H9 (cell line): ENCODE data around the gene HIC2. TPM values are rescaled to one million over a fixed set of nuclear protein-coding genes. Genes with fewer than 3 reads are reported as not detected.
"Not testable (repeated sequence)": the region's sequence is repeated elsewhere in the genome, so short reads cannot be mapped to it uniquely, and the experiment has no call there.

Experiments
- DNase-seq: peaks from one replicate; pipeline ENCODE4 v3.0.0-alpha.2; 2017
- H2AFZ ChIP-seq: one replicate; pipeline ENCODE4 v1.6.1; 2013; ENCODE audit warnings: mild to moderate bottlenecking, low read length, control low read depth, moderate library complexity
- H2AK5ac ChIP-seq: 2 replicates; pipeline ENCODE4 v1.6.1; 2013; ENCODE audit warnings: low read length, control low read depth, mixed read lengths; ENCODE audit not compliant: insufficient read length
- H2BK120ac ChIP-seq: one replicate; pipeline ENCODE4 v1.6.1; 2013; ENCODE audit warnings: low read depth, mild to moderate bottlenecking, low read length, control low read depth, inconsistent platforms; ENCODE audit not compliant: poor library complexity, severe bottlenecking
- H2BK12ac ChIP-seq: 2 replicates; pipeline ENCODE4 v1.6.1; 2013; ENCODE audit warnings: low read length, control low read depth, mixed read lengths, low read depth; ENCODE audit not compliant: insufficient read length
- H2BK15ac ChIP-seq: 2 replicates; pipeline ENCODE4 v1.6.1; 2013; ENCODE audit warnings: low read depth, low read length, control low read depth
- H2BK20ac ChIP-seq: one replicate; pipeline ENCODE4 v1.6.1; 2013; ENCODE audit warnings: low read depth, mild to moderate bottlenecking, low read length, control low read depth, inconsistent platforms; ENCODE audit not compliant: poor library complexity, severe bottlenecking
- H2BK5ac ChIP-seq: 2 replicates; pipeline ENCODE4 v1.6.1; 2013; ENCODE audit warnings: low read length, control low read depth, mixed read lengths; ENCODE audit not compliant: insufficient read length
- H3K14ac ChIP-seq: 2 replicates; pipeline ENCODE4 v1.6.1; 2013; ENCODE audit warnings: low read length, control low read depth; ENCODE audit not compliant: insufficient read depth
- H3K18ac ChIP-seq: 2 replicates; pipeline ENCODE4 v1.6.1; 2013; ENCODE audit warnings: low read depth, mild to moderate bottlenecking, mixed read lengths, low read length, control low read depth; ENCODE audit not compliant: insufficient read length
- H3K23ac ChIP-seq: 2 replicates; pipeline ENCODE4 v1.6.1; 2013; ENCODE audit warnings: low read length, control low read depth, mixed read lengths, low read depth; ENCODE audit not compliant: insufficient read length
- H3K23me2 ChIP-seq: 2 replicates; pipeline ENCODE4 v1.6.1; 2013; ENCODE audit warnings: low read depth, mild to moderate bottlenecking, mixed read lengths, low read length, control low read depth; ENCODE audit not compliant: insufficient read length, poor library complexity, severe bottlenecking
- H3K27ac ChIP-seq: 2 replicates; pipeline ENCODE4 v1.5.1; 2013; ENCODE audit warnings: low read length, control low read depth, mixed read lengths, low read depth; ENCODE audit not compliant: insufficient read length
- H3K27me3 ChIP-seq: 2 replicates; pipeline ENCODE4 v1.6.1; 2013; ENCODE audit warnings: low read length, control low read depth, inconsistent platforms; ENCODE audit not compliant: insufficient read depth
- H3K4ac ChIP-seq: 2 replicates; pipeline ENCODE4 v1.6.1; 2013; ENCODE audit warnings: low read depth, mild to moderate bottlenecking, control low read depth, inconsistent platforms, low read length, moderate library complexity
- H3K4me1 ChIP-seq: 2 replicates; pipeline ENCODE4 v1.6.1; 2013; ENCODE audit warnings: low read length, control low read depth, inconsistent platforms; ENCODE audit not compliant: insufficient read depth
- H3K4me2 ChIP-seq: 2 replicates; pipeline ENCODE4 v1.6.1; 2013; ENCODE audit warnings: low read length, control low read depth, mixed read lengths; ENCODE audit not compliant: insufficient read length, insufficient read depth
- H3K56ac ChIP-seq: 2 replicates; pipeline ENCODE4 v1.6.1; 2013; ENCODE audit warnings: low read depth, mild to moderate bottlenecking, mixed read lengths, low read length, control low read depth; ENCODE audit not compliant: insufficient read length
- H3K79me1 ChIP-seq: 2 replicates; pipeline ENCODE4 v1.6.1; 2013; ENCODE audit warnings: low read depth, mild to moderate bottlenecking, moderate library complexity, low read length, control low read depth, inconsistent platforms; ENCODE audit not compliant: insufficient read depth, poor library complexity, severe bottlenecking
- H3K79me2 ChIP-seq: 2 replicates; pipeline ENCODE4 v1.6.1; 2013; ENCODE audit warnings: low read length, control low read depth, inconsistent platforms; ENCODE audit not compliant: insufficient read depth
- H3K9ac ChIP-seq: 2 replicates; pipeline ENCODE4 v1.6.1; 2013; ENCODE audit warnings: low read length, control low read depth, mixed read lengths; ENCODE audit not compliant: insufficient read length; ENCODE audit errors: extremely low read depth
- H3K9me3 ChIP-seq: one replicate; pipeline ENCODE4 v1.6.1; 2013; ENCODE audit warnings: low read depth, low read length, inconsistent platforms; ENCODE audit not compliant: control insufficient read depth
- H3T11ph ChIP-seq: one replicate; pipeline ENCODE4 v1.6.1; 2013; ENCODE audit warnings: mild to moderate bottlenecking, low read length, control low read depth, inconsistent platforms
- H4K20me1 ChIP-seq: one replicate; pipeline ENCODE4 v1.6.1; 2013; ENCODE audit not compliant: control insufficient read depth, insufficient read length, insufficient read depth
- H4K5ac ChIP-seq: 2 replicates; pipeline ENCODE4 v1.6.1; 2013; ENCODE audit warnings: low read depth, mild to moderate bottlenecking, mixed read lengths, low read length, control low read depth; ENCODE audit not compliant: insufficient read length
- H4K8ac ChIP-seq: replicated peaks from 2 replicates; pipeline ENCODE4 v1.6.1; 2013; ENCODE audit warnings: low read length, control low read depth, mixed read lengths, low read depth; ENCODE audit not compliant: insufficient read length
- H4K91ac ChIP-seq: 2 replicates; pipeline ENCODE4 v1.6.1; 2013; ENCODE audit warnings: low read depth, mild to moderate bottlenecking, moderate library complexity, mixed read lengths, low read length, control low read depth; ENCODE audit not compliant: insufficient read length
- H3K27ac Mint-ChIP-seq, 3 experiments: 2 replicates in 2 of 3; 3 replicates in 1 of 3; pipeline ENCODE4 v1.8.0; 2020 to 2021; ENCODE audit warnings: mixed read lengths in 3 of 3, mild to moderate bottlenecking in 1 of 3, moderate library complexity in 1 of 3
- H3K27me3 Mint-ChIP-seq: 2 replicates; pipeline ENCODE4 v1.8.0; 2021; ENCODE audit warnings: low read depth, mild to moderate bottlenecking, moderate library complexity, mixed read lengths
- H3K36me3 Mint-ChIP-seq, 3 experiments: 2 replicates in 2 of 3; 3 replicates in 1 of 3; pipeline ENCODE4 v1.8.0; 2020 to 2021; ENCODE audit warnings: low read depth in 3 of 3, mixed read lengths in 3 of 3; ENCODE audit not compliant: insufficient read depth in 1 of 3
- H3K4me1 Mint-ChIP-seq, 2 experiments: 2 replicates each; pipeline ENCODE4 v1.8.0; 2020; ENCODE audit warnings: mixed read lengths in 2 of 2
- H3K4me3 Mint-ChIP-seq, 2 experiments: 2 replicates in 1 of 2; 3 replicates in 1 of 2; pipeline ENCODE4 v1.8.0; 2020 to 2021; ENCODE audit warnings: mild to moderate bottlenecking in 2 of 2, mixed read lengths in 2 of 2, moderate library complexity in 1 of 2
- H3K9me3 Mint-ChIP-seq, 2 experiments: 2 replicates in 1 of 2; 3 replicates in 1 of 2; pipeline ENCODE4 v1.8.0; 2020; ENCODE audit warnings: mild to moderate bottlenecking in 2 of 2, mixed read lengths in 2 of 2, moderate library complexity in 1 of 2
- WGBS: extraction: QIAGEN DNeasy Blood & Tissue Kit; methylation state at CpG from one replicate; pipeline ENCODE4 v1.1.7; 2013; ENCODE audit warnings: missing lambda C conversion rate, low lambda C conversion rate, mixed read lengths; ENCODE audit not compliant: insufficient read length; ENCODE audit errors: extremely low coverage; 5-methylcytosine and 5-hydroxymethylcytosine counted together
- total RNA-seq: library from RNA; stranded (reverse); gene quantifications from 2 replicates; pipeline ENCODE4 v1.2.1, GENCODE V29; 2021

The HIC2 gene
- total RNA-seq, 1 experiment from 2014 or later, result 24.9 TPM

DNA sequence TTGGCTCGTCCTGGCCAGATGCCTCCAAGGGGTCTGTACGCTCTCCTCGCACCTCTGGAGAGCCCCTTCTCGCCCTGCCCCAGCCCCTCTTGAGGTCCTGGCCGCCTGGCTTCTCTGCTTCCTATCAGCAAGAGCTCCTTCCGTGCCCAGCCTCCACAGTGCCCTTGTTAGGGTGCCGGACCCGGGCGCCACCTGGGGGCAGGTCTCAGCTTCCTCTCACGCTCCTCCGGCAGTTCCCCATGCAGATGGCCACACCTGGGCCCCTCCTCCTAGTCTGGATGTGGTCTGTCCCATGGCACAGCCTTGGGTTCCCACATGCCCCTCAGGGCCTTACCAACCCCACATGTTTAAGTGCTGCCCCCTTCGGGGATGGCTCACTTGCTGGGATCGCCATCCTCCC is 56.5 kb downstream of the HIC2 start:
- not testable (repeated sequence) for H3K27ac ChIP-seq, H2AFZ ChIP-seq, H3K4me1 ChIP-seq, H2BK12ac ChIP-seq, H4K20me1 ChIP-seq, H3K56ac ChIP-seq, H3K79me2 ChIP-seq, H4K5ac ChIP-seq, H3K4me3 Mint-ChIP-seq, H3K27ac Mint-ChIP-seq, H3T11ph ChIP-seq, H3K4me2 ChIP-seq, H3K23ac ChIP-seq, H4K91ac ChIP-seq, H3K9me3 Mint-ChIP-seq, H3K27me3 ChIP-seq, DNase-seq, H3K79me1 ChIP-seq, H2BK5ac ChIP-seq, H2BK15ac ChIP-seq, H3K9ac ChIP-seq, H3K4ac ChIP-seq, H3K23me2 ChIP-seq, H3K9me3 ChIP-seq, H3K27me3 Mint-ChIP-seq, H4K8ac ChIP-seq, H3K14ac ChIP-seq, H3K18ac ChIP-seq, H2BK20ac ChIP-seq, H2AK5ac ChIP-seq, H3K4me1 Mint-ChIP-seq, H2BK120ac ChIP-seq, H3K36me3 Mint-ChIP-seq
- WGBS, result no CpG with 5 or more reads among the region's 13 CpGs

DNA sequence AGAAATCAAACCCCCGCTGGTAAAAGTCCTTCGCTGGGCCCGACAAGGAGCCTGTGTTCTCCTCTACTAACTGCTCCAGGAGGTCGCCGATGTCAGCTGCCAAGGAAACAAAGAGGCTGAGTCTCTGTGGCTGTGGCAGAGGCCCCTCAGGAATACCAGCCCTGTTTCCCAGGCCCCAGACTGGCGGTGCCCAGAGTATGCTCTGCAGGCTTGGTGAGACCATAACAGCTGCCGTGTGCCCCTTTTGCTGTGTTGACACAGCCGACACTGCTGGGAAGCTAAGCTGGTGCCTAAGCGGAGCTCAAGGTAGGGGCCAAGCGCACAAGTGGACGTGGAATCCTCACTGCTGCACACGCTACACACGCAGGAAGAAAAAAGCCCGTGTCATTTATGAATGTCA is 66.9 kb downstream of the HIC2 start:
- H2BK20ac ChIP-seq, H2AK5ac ChIP-seq, H3K4me3 Mint-ChIP-seq, H3T11ph ChIP-seq, H3K79me1 ChIP-seq, H4K20me1 ChIP-seq, H2BK5ac ChIP-seq, H3K27ac Mint-ChIP-seq, H3K79me2 ChIP-seq, H3K4me2 ChIP-seq, H3K4me1 Mint-ChIP-seq, H3K9ac ChIP-seq, H2BK15ac ChIP-seq, H2BK120ac ChIP-seq, H3K4ac ChIP-seq, H2BK12ac ChIP-seq, H4K91ac ChIP-seq, H3K36me3 Mint-ChIP-seq, H3K56ac ChIP-seq, H3K23ac ChIP-seq, H3K27ac ChIP-seq, H3K23me2 ChIP-seq, H3K9me3 ChIP-seq, H3K27me3 ChIP-seq, H4K8ac ChIP-seq, H3K18ac ChIP-seq, H3K9me3 Mint-ChIP-seq, H3K14ac ChIP-seq, H3K27me3 Mint-ChIP-seq, H2AFZ ChIP-seq, H4K5ac ChIP-seq, H3K4me1 ChIP-seq, DNase-seq: not testable (repeated sequence)
- WGBS, result no CpG with 5 or more reads among the region's 14 CpGs
